ENCODE measurements around the gene PLPP3. TPM values are rescaled to one million over a fixed set of nuclear protein-coding genes. Genes with fewer than 3 reads are reported as not detected.

The PLPP3 gene
- total RNA-seq, 1 donor from 2014 or later, result 112 TPM

Other genes with a start within 250 kb of the PLPP3 start
- gene PRKAA2, start 65.8 kb upstream of the PLPP3 start, total RNA-seq, result 1.4 TPM
- gene FYB2, start 239.8 kb upstream of the PLPP3 start, total RNA-seq, result not detected

Data from mesenteric fat pad (tissue), 1 donor.